ENCODE data around the gene DBH.

Gene DBH

GRCh38 chr9:133647148-133647547, 11.0 kb downstream of the DBH start:
- H3K27ac ChIP-seq = no peak overlapping the region
- TF ChIP-seq, protein P1, sequence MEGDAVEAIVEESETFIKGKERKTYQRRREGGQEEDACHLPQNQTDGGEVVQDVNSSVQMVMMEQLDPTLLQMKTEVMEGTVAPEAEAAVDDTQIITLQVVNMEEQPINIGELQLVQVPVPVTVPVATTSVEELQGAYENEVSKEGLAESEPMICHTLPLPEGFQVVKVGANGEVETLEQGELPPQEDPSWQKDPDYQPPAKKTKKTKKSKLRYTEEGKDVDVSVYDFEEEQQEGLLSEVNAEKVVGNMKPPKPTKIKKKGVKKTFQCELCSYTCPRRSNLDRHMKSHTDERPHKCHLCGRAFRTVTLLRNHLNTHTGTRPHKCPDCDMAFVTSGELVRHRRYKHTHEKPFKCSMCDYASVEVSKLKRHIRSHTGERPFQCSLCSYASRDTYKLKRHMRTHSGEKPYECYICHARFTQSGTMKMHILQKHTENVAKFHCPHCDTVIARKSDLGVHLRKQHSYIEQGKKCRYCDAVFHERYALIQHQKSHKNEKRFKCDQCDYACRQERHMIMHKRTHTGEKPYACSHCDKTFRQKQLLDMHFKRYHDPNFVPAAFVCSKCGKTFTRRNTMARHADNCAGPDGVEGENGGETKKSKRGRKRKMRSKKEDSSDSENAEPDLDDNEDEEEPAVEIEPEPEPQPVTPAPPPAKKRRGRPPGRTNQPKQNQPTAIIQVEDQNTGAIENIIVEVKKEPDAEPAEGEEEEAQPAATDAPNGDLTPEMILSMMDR (IDR thresholded peaks at IDR 0.05) = no peak
- no peak for TF ChIP-seq ZFX (IDR thresholded peaks at IDR 0.05; ENCODE audit: borderline replicate concordance)

DNA sequence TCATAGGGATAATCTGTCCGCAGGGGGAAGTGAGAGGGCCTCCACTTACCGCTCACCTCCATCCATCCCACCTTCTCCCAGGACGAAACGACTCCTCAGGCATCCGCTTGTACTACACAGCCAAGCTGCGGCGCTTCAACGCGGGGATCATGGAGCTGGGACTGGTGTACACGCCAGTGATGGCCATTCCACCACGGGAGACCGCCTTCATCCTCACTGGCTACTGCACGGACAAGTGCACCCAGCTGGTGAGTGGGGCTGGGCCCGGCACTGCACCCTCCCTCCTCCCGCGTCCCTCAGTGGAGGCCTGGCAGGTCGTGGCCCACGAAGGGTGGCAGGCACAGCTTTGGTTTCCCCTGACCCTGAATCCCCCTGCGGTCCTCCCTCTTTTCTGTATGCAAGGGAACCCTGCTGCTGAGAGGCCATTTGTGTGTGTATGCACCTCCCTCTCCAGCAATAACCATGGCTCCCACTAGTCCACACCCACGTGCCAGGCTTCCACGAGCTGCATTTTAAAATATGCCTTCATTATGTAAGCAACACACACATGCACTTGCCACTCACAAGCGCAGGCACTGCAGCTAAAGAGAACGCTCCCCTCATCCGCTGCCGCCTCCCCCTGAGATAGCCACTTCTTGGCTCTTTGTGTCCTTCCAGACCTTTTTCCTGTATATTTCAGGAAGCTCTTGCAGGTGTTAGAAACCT, 11.8 kb downstream of the DBH start:
- no peak overlapping the region for H3K27ac ChIP-seq
- TF ChIP-seq, protein P1 (IDR thresholded peaks at IDR 0.05) = no peak
- no peak for TF ChIP-seq ZFX (IDR thresholded peaks at IDR 0.05; ENCODE audit: borderline replicate concordance)

GRCh38 chr9:133649194-133649593, 13.0 kb downstream of the DBH start:
- H3K27ac ChIP-seq = no peak overlapping the region
- TF ChIP-seq, protein P1 (IDR thresholded peaks at IDR 0.05) = no peak
- TF ChIP-seq ZFX (IDR thresholded peaks at IDR 0.05; ENCODE audit: borderline replicate concordance) = no peak

GRCh38 chr9:133650026-133650425, 13.9 kb downstream of the DBH start:
- TF ChIP-seq, protein P1 (IDR thresholded peaks at IDR 0.05) = no peak
- H3K27ac ChIP-seq = no peak overlapping the region

DNA sequence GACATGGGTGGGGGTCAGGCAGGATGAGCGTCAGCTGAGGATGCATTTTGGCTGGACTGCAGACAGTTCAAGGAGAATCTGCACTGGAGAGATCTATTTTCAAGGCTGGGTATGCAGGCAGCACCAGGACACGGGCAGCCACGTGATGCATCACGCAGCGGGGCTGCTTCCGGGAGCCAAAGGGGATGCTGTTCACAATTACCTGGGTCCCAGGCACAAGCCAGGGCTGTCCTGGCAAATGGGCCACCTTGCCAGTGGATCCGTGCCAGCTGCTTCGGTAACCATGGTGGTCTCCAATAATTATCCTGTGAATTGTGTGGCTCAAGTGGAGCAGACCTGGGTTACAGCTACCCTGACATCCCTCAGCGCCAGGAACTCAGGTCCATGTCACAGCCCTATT, 17.5 kb downstream of the DBH start:
- no peak overlapping the region for H3K27ac ChIP-seq
- TF ChIP-seq, protein P1 (IDR thresholded peaks at IDR 0.05) = no peak
- TF ChIP-seq ZFX (IDR thresholded peaks at IDR 0.05; ENCODE audit: borderline replicate concordance) = no peak

- TF ChIP-seq ZFX (IDR thresholded peaks at IDR 0.05; ENCODE audit: borderline replicate concordance) = no peak
- TF ChIP-seq, protein P1 (IDR thresholded peaks at IDR 0.05) = no peak
- no peak overlapping the region for H3K27ac ChIP-seq
These were observed 18.8 kb downstream of the DBH start for GRCh38 chr9:133654736-133655657.

DNA sequence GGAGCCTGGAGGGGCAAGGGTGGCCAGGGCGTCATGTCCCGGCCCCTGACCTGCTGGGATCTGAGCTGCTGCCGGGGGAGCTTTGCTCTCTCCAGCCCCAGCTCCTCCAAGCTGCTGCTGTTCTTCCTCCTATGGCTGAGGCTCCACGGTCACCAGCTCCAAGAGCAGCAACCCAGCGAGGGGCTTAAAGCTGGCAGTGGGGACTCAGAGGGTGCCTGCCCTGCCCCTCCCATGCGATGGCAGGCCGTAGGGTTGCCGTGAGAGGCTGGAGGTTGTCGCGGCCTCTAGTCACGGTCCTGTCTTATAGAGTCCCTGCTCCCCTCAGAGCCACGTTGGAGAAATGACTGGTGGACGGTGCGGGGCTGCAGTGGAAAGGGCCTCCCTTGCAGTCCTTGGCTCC, 19.5 kb downstream of the DBH start:
- no peak for TF ChIP-seq ZFX (IDR thresholded peaks at IDR 0.05; ENCODE audit: borderline replicate concordance)
- TF ChIP-seq, protein P1 (IDR thresholded peaks at IDR 0.05) = no peak
- H3K27ac ChIP-seq = no peak overlapping the region
